Right hindlimb (tissue), 1 donor: Measurements from ENCODE around the gene DGKB.
A peak's percentile ranks its signal among the peaks of the same experiment; 100 is the strongest.

Experiments
- DNase-seq: peaks from one replicate; pipeline ENCODE4 v3.0.0-alpha.2; 2018

The DGKB gene

DNA sequence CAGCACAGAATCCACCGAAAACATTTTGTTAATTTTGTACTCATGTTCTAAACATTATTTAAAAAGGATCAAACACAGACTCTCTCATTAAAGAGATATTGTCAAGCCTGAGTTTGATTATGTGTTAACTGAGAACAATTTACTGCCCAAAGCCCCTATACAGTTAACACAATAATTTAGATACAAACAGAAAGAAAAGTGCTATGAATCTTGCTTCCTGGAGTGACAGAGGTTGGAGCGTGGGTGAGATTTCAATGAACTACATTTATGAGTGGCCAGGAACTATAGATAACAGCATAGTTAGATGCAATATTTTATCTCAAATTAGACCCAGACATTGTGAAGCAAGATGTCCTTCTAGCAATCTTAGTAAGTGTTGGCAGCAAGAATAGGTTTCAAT, 464.2 kb downstream of the DGKB start:
- no peak for DNase-seq

DNA sequence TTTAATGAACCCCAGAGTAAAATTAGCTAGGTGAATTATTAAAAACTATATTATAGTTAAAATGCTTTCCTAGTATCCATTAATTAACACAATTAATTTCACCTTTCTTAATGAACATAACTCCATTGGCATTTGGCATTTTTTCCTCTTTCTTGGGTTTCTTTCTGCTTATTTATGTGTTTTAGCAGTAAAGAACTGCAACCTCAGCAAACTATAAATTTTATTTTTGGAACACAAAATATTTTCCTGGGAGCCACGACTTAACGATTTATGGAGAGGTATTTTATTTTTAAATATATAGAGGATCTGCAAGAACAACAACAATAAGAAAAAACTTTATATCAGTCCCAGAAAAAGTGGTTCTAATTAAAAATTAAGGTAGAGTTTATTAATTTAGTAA, 465.7 kb downstream of the DGKB start:
- DNase-seq = no peak

DNA sequence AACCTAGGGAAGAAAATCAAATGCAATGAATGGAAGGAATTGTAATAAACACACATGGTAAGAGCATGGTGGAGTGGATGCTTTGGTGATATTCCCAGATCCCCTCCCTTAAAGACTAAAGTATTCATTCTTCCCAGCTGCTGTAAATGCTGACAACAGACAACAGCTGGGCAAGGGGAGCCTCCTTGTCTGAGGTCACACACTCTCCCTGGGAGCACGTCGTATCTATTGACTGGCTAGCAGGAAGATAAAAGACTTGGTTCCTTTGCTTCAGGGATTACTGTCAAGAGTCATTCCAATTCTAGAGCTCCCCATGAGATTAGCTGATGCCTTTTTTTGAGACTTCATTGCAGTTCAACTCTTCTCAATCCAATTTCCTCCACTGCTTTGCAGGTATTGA, 469.6 kb downstream of the DGKB start:
- DNase-seq = peak; percentile 26

DNA sequence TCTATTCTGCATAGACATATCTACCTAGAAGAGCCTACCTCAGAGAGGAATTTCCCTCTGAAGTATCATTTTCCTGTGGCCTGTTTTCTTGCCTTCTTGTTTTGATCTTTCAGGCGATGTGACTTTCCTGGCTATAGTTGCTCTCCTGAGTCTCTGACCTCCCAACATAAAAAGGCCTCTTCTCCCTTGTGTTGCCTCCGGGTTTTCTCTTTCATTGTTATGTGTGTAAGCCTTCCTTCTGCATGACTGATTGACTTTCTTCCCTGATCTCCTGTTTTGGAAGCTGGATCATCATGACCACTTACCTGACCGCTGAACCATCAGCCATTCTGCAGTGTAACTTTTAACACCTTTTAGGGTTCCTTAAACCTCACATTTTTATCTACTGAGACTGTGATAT, 471.6 kb downstream of the DGKB start:
- no peak for DNase-seq

DNA sequence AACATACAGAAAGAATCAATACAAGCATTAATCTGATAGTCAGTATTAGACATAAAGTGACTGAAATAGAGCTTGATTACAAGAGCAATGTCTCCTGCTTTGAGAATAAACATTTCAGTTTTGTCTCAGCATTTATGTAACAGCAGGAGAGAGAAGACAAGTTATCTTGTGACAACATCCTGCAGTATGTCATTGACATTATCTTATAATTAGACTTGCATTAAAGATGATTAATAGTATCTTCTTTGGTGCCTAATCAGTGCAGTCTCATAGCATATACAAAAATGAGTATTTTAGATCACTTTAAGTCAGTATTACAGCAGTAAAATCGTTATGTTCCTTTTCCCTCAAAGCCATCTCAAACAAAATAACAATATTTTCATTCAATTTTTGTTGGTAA, 477.0 kb downstream of the DGKB start:
- no peak for DNase-seq

DNA sequence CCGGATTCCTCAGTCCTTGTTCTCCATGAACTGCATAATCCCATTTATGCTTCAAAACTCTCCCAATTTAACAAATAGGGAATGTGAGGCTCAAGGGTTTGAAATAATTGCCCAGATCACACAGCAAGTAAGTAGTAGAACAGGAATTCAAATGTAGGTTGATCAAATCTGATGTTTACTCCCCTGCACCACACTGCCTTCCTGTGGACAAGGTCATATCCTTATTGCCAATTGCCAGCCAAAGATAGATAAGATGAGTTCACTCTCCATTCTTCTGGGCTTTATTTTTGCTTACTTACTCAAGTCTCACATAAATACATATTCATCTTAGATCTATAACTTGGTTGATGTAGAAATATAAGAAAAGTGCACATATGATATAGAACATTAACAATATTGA, 477.9 kb downstream of the DGKB start:
- no peak for DNase-seq

DNA sequence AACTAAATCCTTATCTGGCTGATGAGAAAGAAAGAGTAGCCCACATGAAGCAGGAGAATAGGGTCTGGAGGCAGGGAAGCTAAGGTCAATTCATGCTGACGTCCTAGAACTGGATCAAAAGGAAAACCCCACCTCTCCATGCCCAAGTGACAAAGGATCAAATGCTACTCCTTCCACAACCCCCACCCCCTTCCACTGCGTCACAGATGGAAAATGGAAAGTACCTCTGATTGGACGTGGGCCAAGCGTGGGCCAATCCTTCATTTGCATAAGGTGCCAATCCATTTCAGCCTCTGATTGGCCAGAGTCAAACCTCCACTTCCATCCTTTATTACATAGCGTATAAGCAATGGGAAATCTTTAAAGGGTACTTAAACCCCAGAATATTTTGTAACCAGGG, 481.8 kb downstream of the DGKB start:
- DNase-seq = no peak

DNA sequence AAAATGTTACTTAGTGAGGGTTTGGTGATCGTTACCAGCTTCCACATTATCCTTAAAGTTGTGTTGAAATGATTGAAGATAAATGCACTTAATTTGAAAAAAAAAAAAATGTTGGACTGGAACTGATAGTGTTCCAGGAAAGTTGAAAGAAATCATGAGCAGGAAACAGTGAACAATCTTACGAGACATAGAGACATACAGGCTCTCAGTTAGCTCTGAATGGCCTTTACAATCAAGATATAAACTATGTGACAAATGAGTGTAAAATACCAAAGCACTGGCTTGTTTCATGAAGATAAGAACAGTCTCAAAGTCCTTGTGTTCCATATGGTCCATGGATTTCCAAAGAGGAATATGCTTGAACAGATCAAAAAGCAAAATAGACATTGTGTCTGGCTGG, 483.0 kb downstream of the DGKB start:
- DNase-seq = no peak

DNA sequence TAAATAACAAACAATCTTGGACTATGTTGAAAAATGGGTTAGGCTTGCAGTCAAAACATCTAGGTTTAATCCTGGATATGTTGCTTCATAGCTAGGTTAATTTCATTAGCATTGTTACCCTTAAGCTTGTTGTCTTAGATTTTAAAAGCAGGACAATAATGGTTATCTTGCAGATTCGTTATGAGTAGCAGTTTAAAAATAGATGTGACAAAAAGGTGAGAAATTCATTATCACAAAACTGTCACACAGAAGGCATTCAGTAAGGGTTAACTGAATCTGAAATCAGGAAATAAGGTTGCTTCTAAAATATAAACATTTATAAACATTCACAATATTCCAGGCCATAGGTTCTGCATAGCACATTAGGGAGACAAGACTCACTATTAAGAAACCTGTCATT, 483.9 kb downstream of the DGKB start:
- DNase-seq = no peak

DNA sequence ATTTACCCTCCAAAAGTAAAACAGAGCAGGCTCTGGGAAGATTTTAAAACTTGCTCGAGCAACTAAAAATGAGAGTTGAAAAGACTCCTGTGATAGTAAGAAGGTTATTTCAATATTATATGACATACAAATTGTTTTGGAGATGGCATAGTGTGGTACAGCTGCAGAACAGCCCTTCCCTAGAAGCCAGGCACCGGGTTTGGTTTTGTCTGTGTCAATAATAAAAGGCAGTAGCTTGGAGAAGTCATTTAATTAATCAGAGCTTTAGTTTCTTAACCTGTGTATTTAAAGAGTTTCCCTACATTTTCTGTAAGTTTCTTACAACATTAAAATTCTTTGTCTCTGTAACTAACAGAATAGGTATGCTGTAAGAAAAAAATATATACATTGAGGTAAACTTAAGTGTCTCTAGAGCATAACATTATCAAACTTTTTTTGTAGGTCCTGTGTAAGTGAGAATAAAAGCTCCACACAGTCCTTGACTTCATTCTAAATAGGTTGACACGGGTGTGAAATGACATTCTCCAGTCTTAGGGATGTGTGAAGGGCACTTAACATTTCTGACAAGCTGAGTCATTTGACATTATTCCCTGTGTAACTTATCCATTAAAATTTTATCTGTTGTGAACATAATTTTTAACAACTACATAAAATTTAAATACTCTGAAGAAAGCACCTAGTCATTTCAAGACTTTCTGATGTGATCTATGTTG, 488.1 kb downstream of the DGKB start:
- no peak for DNase-seq

DNA sequence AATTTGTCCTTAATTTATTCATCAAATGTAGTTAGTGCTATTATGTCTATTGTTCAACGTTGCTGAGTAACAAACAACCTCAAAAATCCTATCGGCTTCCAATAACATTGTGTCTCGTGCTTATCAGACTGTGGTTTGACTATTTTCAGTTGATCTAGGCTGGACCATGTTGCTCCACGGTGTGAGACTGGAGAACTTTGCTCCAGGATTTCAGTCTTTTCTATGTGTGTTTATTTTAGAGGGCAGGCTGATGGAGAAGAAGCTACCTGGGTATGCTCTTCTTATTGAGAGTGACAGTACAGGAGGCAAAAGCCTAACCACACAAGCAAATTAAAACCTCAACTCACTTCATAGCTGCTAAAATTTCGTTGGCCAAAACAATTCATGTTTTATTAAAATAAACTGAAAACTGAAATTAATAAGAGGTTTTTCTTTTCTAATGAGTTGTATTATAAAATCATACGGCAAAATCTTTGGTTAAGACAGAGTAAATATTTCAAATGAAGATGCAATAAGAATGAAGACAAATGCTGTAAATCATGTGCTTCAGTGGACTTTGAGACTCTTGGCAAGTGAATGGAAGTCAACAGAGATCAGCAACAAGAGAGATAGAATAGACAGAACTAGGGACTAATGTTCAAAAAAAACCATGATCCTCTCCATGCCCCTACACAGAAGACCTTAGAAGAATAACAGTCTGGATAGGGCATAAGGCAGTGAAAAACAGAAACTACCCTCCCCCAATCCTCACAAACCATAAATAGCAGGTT, 495.1 kb downstream of the DGKB start:
- no peak for DNase-seq

DNA sequence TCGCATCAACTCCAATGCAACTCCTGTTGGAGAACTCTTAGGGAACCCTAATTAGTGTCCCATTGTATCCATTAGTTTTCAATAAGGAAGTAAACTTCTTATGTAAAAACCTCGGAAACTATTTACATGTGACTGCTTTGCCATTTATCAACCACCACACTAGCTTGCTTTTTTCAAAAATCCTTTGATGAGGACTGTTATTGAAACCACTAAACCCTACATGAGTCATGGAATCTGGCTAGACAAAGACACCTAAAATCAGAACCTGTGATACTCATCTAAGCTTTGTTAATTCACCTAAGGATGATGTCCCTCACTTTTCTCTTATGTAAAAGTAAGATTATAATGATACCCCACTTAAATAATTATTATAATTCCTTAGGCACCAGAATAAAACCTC, 499.0 kb downstream of the DGKB start:
- no peak for DNase-seq

DNA sequence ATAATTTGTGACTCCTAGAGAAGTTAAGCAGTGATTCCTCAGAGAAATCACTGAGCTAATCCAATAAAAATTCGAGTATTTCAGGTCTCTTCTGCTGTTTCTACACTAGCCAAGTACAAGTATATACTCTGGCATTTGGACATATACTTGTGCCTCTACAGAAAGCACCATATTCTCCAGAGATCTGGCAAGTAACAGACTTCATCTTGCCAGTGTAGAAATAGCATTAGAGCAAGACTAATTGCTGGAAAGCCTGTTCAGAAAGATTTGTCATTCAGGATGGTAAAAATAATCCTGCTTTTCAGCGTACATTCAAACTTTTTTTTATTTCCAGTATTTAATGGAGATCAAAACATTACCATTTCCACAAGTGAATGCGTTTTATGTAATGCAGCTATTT, 502.3 kb downstream of the DGKB start:
- DNase-seq = no peak

DNA sequence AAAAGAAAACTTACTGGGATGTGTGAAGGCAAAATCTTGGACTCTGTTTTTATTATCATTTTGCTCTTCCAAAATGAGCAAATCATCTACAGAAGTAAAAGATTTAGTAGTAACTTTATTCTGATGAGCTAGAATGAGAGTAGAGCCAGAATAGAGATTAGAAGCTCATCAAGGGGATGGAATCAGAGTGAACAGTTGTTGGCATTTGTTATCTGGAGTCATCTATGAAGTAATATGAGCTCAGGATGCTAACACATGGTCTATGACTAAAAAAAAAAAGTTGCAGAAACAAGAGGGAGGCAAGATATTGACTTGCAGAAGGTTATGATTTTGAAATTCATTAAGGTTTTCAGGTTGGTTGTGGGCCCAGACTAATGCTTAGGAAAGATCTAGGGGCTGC, 504.0 kb downstream of the DGKB start:
- DNase-seq = no peak

DNA sequence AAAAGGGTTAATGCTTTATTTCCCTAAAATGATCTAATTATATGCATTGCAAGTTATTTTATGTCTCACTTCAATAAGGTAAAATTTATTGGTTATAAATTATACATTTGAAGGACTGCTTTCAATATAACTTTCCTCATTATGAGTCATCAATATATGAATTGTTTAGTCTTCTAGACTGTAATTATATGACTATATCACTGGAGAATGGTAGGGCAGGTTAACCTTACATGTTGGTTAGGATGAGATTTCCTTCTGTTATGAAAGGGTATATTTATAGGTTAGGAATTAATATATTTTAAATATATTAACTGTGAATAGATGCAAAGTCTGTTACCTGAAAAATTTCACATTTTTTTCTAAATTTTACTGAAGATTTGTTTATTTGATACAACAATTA, 506.7 kb downstream of the DGKB start:
- no peak for DNase-seq

DNA sequence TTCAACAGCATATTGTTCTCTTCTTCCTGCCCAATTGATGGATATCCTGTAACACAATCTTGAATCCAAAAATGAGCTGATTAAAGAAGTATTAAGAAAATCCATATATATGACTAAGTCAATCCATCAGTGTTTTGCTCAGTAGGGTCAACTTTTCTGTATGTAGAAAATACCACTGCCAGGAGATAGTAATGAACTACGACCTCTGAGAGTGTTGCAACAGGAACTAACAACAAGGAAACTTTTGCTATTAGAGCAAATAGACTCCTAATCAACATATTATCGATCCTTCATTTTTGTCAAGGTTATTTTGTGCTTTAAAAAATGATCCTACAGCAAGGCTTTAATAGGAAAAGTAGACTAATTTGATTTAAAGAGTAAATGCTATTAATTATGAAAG, 507.8 kb downstream of the DGKB start:
- no peak for DNase-seq

DNA sequence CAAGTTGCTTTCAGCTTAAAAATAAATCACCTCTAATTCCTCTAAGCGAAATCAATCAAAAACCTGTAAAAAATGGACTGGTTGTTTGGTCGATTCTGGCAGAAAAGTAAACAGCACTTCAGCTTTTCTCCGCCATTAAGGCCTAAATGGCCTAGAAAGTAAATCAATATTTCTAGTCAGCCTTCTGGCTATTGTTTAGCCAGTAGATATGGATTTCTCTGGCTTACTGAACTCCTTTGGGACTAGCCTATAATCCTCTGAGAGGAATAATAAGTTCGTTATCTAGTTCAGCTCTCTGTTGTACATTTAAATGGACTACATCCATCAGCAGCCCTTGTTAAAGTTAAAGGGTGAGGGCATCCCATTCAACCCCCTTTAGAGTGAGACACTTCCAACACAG, 513.0 kb downstream of the DGKB start:
- no peak for DNase-seq

DNA sequence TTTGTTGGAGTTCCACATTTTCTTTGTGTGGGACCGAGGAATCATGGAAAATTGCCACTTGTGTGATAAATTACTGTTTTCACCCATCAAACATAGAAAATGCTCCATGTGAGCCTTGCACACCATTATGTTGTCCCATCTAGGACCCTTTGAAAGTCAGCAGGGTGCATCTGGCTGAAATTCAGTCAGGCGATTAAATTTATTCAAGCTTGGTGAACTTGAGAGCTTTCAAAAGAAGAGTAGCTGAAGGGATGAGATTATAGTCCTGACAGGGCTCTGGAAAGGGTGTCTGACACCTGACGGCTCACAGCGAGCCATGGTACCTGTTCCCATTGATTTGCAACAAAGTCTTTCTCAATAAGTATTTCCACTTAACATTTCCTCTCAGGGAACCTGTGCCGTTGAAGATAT, 513.4 kb downstream of the DGKB start:
- DNase-seq = no peak

DNA sequence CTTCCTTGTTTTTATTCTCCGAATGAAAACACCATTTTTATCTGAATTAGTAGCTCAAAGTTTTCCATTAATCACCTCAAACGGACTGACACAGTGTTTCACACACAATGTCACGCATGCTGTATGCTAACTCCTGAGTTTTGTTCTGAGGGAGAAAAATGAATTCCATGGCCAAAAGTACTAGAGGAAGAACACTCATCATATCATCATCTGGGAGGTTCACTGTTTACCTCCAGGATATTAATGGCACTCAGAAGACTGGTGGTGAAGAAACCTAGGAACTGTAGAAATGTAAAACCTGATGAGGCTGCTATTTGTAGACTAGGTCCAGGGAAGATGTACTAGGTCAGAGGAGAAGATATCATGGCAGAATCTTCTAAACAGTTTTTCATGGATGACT, 517.5 kb downstream of the DGKB start:
- no peak for DNase-seq

DNA sequence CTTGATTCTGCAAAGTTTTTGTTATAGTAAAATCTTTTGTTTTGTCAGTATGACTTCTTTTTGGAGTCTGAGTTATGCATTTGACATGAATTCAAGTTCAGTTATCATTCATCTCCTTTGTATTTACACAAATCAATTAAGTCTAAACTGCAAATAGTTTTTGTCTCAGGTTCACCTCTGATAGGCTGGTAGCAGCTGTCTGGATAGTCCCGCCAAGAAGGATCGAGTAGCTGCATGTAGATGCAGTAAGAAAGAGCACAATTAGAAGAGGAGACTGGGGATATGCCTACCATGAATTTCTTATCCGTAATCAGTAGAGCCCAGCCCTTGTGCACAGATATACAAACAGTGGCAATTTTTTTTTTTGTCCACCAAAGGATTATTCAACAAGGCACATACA, 520.6 kb downstream of the DGKB start:
- DNase-seq = no peak

DNA sequence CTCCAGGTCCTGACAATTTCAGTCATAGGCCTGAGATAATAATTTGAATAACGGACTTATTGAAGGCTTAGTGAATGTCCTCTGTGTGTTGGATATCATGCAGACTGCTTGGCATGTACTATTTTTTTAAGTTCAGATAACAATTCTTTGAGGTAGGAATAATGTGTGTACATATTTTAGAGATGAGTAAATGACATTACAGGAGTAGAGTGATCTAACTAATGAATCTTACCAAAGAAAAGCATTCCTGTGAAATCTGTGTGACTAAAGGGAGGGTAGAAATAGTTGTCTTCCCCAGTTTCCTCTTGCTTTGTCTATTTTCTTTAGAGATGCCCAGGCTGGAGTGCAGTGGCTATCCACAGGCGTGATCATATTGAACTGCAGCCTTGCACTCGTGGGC, 521.2 kb downstream of the DGKB start:
- DNase-seq = no peak

DNA sequence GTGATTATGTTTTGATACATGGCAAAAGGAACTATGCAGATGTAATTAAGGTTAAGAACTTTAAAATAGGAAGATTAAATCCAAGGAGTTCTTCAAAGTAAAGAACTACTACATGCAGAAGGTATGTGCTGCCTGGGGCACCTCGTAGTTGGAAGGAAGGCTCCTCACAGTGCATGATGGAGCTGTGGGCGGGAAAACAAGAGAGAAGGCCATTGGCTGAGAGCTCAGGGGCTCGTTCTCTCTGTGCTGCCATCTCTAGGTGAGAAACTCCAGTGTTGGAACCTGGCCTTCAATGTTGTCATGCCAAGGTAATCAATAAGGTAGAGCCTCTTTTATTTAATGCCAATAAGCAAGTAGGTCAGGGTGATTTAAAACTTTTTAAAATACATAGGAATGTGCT, 521.7 kb downstream of the DGKB start:
- DNase-seq = no peak

DNA sequence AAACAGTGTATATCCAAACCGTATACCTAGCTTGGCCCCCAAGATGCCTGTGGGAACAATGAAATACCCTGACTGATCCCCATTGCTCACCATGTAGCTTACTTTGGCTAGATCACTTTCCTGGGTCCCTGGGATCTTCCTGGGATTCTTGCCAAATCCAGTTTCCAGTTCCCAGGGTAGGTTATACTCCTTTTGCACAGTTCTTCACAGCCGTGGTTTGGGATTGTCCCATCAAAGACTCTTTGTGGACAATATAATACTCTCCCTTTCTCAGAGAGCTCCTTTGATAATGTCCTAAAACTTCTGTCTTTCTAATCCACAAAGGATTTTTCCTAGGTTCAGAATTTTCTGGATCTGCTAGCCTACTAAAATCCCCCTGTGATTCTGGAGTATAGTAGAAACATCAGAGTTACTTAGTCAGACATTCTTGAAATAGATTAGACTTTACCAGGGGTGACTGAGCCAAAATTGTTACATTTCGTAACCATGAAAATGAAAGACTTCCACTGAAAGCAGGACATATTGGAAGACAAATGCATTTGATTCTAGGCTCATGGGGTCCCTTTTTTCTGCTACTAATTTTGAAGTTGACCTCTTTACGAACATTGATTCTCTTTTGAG, 524.8 kb downstream of the DGKB start:
- DNase-seq = no peak

DNA sequence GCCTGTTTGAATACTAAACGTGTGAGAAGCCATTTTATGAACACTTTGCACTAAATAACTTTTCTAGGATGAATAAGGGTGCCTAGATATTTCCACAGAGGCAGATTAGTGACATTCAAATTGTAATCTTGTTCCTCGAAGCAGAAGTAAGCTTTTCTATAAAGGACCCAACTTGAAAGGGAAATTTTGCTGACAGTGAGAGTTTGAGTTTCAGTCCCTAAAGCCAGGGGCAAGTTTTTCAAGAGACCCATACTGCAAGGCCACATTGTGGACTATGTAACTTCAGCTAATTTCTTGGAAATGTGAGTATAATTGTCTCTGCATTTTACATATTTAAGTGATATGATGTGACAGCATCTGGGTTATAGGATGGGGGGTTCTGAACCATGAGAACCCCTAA, 525.8 kb downstream of the DGKB start:
- no peak for DNase-seq
